WTC11 (cell line): ENCODE measurements around the gene CCR9.

Experiments used
- CBFB ChIP-seq: sonication (generic); formaldehyde crosslinking; IDR thresholded peaks from 2 replicates; pipeline ENCODE4 v1.8.1; 2022; ENCODE audit warnings: mild to moderate bottlenecking, low read depth, missing genetic modification reagents
- CTCF ChIP-seq: fragments of 200-600 bp; IDR thresholded peaks from 2 replicates; pipeline ENCODE4 v1.8.0; 2022; ENCODE audit warnings: antibody characterized with exemption
- E2F4 ChIP-seq: sonication (generic); formaldehyde crosslinking; IDR thresholded peaks from 2 replicates; pipeline ENCODE4 v1.8.1; 2022; ENCODE audit warnings: low read depth, mild to moderate bottlenecking, moderate library complexity, missing genetic modification reagents, borderline replicate concordance
- ELF4 ChIP-seq: sonication (generic); formaldehyde crosslinking; IDR thresholded peaks from 2 replicates; pipeline ENCODE4 v1.8.1; 2022; ENCODE audit warnings: low read depth, mild to moderate bottlenecking, moderate library complexity, missing genetic modification reagents
- MAX ChIP-seq: sonication (generic); formaldehyde crosslinking; IDR thresholded peaks from 2 replicates; pipeline ENCODE4 v1.8.0; 2022; ENCODE audit warnings: mild to moderate bottlenecking, missing genetic modification reagents
- MYBL2 ChIP-seq: sonication (generic); formaldehyde crosslinking; IDR thresholded peaks from 2 replicates; pipeline ENCODE4 v1.8.1; 2023; ENCODE audit warnings: mild to moderate bottlenecking, moderate library complexity, missing genetic modification reagents
- NR1H2 ChIP-seq: sonication (generic); formaldehyde crosslinking; IDR thresholded peaks from 2 replicates; pipeline ENCODE4 v1.9.0; 2021; ENCODE audit warnings: mild to moderate bottlenecking, moderate library complexity, missing genetic modification reagents
- NR3C1 ChIP-seq: sonication (generic); formaldehyde crosslinking; conservative IDR thresholded peaks from 2 replicates; pipeline ENCODE4 v1.8.1; 2023; ENCODE audit warnings: low read depth, mild to moderate bottlenecking, missing genetic modification reagents
- USF2 ChIP-seq: sonication (generic); formaldehyde crosslinking; IDR thresholded peaks from 2 replicates; pipeline ENCODE4 v1.8.1; 2023; ENCODE audit warnings: mild to moderate bottlenecking, missing genetic modification reagents, moderate library complexity
- ZBTB43 ChIP-seq: sonication (generic); formaldehyde crosslinking; IDR thresholded peaks from 2 replicates; pipeline ENCODE4 v1.8.1; 2023; ENCODE audit warnings: mild to moderate bottlenecking, missing genetic modification reagents
- ZNF121 ChIP-seq: sonication (generic); formaldehyde crosslinking; IDR thresholded peaks from 2 replicates; pipeline ENCODE4 v1.8.0; 2023; ENCODE audit warnings: missing genetic modification reagents
- ZNF423 ChIP-seq: fragments of 250-450 bp; sonication (Bioruptor Pico); IDR thresholded peaks from 2 replicates; pipeline ENCODE4 v2.1.2; 2022; ENCODE audit warnings: mild to moderate bottlenecking, moderate library complexity
- TF ChIP-seq, protein P1 (sequence below): sonication (generic); formaldehyde crosslinking; conservative IDR thresholded peaks from 2 replicates; pipeline ENCODE4 v1.8.1; 2023; ENCODE audit warnings: mild to moderate bottlenecking, low read depth, missing genetic modification reagents, moderate library complexity

DNA sequence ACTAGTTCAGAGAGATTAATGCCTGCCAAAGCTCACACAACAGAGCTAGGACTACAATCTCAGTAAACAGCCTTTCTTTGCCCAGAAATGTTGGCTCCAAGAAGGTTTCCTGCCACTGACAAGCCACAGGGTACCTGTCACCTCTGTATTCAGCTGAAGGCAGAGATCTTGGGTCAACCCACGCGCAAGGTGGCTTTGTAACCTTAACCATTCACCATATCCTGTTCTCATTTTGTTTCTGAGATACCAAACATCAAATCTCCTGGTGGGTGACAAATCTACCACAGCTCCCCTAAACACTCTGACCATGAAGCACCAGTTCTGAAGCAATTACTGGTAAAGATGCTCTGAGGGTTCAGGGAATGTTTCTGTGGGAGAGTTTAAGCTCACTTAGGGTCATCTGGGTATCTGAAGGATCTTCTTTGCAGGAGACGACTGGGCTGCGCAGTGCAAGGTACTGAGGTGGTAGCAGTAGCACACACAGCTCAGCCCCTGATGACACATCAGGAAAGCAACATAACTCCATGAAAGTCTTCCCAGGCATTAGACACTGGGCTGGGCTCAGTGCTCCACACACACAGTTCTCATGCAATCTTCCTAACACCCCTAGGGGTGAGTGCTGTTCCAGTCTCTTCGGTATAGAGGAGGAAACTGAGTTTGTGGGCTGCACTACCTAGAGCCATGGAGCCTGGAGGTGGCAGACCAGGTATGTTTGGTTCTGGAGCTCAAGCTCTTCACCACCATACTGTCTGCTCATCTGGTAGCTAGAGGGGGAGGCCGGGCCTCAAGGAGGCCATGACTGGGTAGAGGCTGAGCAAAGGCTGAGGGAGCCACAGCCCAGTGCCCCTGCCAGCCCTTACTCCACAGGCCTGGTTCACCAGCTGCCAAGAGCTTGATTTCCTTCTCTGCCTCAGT, 64.6 kb downstream of the CCR9 start:
- TF ChIP-seq MYBL2 (CRISPR knock-in tag) (no peak), CTCF (no peak), ELF4 (CRISPR knock-in tag) (no peak), USF2 (no peak), NR1H2 (CRISPR knock-in tag) (no peak), ZNF121 (CRISPR knock-in tag) (no peak), ZBTB43 (CRISPR knock-in tag) (no peak), CBFB (CRISPR knock-in tag) (no peak), NR3C1 (CRISPR knock-in tag) (no peak), ZNF423 (CRISPR knock-in tag) (no peak), E2F4 (no peak), MAX (CRISPR knock-in tag) (no peak)
- TF ChIP-seq, protein P1, sequence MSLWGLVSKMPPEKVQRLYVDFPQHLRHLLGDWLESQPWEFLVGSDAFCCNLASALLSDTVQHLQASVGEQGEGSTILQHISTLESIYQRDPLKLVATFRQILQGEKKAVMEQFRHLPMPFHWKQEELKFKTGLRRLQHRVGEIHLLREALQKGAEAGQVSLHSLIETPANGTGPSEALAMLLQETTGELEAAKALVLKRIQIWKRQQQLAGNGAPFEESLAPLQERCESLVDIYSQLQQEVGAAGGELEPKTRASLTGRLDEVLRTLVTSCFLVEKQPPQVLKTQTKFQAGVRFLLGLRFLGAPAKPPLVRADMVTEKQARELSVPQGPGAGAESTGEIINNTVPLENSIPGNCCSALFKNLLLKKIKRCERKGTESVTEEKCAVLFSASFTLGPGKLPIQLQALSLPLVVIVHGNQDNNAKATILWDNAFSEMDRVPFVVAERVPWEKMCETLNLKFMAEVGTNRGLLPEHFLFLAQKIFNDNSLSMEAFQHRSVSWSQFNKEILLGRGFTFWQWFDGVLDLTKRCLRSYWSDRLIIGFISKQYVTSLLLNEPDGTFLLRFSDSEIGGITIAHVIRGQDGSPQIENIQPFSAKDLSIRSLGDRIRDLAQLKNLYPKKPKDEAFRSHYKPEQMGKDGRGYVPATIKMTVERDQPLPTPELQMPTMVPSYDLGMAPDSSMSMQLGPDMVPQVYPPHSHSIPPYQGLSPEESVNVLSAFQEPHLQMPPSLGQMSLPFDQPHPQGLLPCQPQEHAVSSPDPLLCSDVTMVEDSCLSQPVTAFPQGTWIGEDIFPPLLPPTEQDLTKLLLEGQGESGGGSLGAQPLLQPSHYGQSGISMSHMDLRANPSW = no peak
